Measurements from ENCODE around the gene PCP2.

The PCP2 gene

DNA sequence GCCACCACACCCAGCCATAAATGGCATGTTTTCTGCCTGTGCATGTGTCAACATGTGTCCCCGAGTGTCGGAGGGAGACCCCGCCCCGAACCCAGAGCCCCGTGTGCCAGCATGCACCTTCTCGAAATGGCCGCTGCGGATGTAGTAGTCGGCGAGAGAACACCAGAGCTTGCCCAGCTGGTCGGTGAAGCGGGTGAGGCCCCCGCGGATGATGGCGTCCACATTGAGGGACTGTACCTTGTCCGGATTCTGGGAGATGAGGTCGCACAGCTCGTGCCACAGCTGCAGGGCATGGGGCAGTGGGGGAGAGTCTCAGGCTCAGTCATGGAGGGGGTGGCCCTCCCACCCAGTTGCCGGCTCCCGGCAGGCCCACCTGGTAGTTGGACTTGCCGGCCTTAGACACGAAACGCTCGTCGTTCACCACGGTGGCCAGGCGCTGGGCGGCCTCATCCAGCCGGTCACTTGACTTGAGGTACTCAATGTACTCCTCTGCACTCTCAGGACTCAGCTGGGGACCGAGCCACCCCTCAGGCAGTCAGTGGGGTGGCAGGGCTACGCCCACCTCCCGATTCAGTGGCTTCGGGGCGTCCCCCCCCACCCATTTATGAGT, 7.7 kb downstream of the PCP2 start:
- peaks cover 29% of the 10 kb centered on the region for H3K36me3 ChIP-seq (replicated peaks)
- peaks cover 11% of the 10 kb centered on the region for H3K4me1 ChIP-seq
- no peaks in the 10 kb centered on the region for H3K27me3 ChIP-seq (ENCODE audit: low read depth)
- no peaks in the 10 kb centered on the region for H3K9me3 ChIP-seq
- no peak for DNase-seq (ENCODE audit: low spot score in 2 of 2)
- in situ Hi-C loops (cut with MboI; ENCODE audit: low sequenced_read_pairs), result no loop called here
- no peak overlapping the region for H3K4me3 ChIP-seq

DNA sequence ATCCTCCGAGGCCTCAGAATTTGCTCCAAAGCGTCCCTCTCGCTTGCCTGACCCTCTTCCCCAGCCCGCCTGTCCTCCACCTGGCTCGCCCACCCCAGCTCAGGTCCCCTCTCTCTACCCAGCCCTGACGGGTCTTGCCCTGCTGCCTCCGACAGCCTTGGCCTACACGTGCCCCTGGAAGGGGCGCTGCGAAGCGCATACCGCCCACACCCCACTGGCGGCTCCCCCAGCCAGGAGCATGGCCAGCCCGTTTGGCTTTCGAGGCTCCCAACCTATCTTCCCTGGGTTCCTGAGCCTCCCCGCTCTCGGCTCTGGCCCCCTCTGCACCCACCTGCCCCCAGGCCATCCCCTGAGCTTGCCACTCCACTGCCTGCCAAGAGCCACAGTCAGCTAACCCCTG, 8.7 kb downstream of the PCP2 start:
- H3K36me3 ChIP-seq (replicated peaks), result peaks cover 38% of the 10 kb centered on the region
- H3K27me3 ChIP-seq (ENCODE audit: low read depth), result no peaks in the 10 kb centered on the region
- no peaks in the 10 kb centered on the region for H3K9me3 ChIP-seq
- H3K4me1 ChIP-seq, result peaks cover 5% of the 10 kb centered on the region; the same call in 1 of the 2 replicates
- no peak for DNase-seq (ENCODE audit: low spot score in 2 of 2)
- in situ Hi-C loops (cut with MboI; ENCODE audit: low sequenced_read_pairs), result no loop called here
- no peak overlapping the region for H3K4me3 ChIP-seq

GRCh38 chr19:7623725-7624603, 9.6 kb downstream of the PCP2 start:
- Histone ChIP-seq H3K9me3 (no peaks in the 10 kb centered on the region), H3K4me1 (peaks cover 5% of the 10 kb centered on the region; the same call in 1 of the 2 replicates), H3K36me3 (replicated peaks) (peaks cover 43% of the 10 kb centered on the region), H3K27me3 (ENCODE audit: low read depth) (no peaks in the 10 kb centered on the region), H3K4me3 (no peak overlapping the region)
- in situ Hi-C loops (cut with MboI; ENCODE audit: low sequenced_read_pairs), result no loop called here
- DNase-seq (ENCODE audit: low spot score in 2 of 2), result no peak

DNA sequence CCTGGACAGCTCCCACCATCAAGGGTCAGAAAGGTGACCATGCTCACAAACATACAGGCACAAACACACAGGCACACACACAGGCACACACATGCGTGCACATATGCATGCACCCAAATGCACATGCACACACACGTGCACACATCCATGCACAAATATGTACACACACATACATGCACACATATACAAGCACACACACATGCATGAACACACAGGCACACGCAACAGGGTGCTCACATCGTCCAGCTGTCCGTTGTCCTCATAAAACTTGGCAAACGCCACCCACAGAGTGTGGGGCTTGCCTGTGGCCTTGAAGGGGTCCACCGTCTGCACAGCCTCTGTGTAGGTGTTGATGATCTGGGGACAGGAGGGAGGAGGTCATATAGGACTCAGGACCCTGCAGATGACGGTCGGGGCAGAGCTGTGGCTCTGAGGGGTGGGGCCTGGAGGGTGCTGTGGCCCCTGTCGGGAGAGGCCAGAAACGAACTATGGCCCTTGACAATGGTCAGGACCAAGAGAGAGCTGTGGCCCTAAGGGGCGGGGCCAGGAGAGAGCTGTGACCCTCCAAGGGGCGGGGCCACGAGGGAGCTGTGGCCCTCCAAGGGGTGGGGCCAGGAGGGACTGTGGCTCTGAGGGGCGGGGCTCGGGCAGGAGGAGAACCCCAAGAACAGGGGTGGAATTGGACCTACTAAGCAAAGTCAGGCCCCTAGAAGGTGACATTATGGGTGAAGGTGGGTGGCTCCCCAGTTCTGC, 10.4 kb downstream of the PCP2 start:
- Histone ChIP-seq H3K4me1 (0 out of 2 replicates have a peak, but pooled peaks cover under 1% of the 10 kb centered on the region), H3K4me3 (no peak overlapping the region), H3K27me3 (ENCODE audit: low read depth) (no peaks in the 10 kb centered on the region), H3K36me3 (replicated peaks) (peaks cover 47% of the 10 kb centered on the region), H3K9me3 (no peaks in the 10 kb centered on the region)
- peak in 1 of 2 experiments; percentile 42 for DNase-seq (ENCODE audit: low spot score in 2 of 2)
- in situ Hi-C loops (cut with MboI; ENCODE audit: low sequenced_read_pairs), result no loop called here

- Histone ChIP-seq H3K27me3 (ENCODE audit: low read depth) (no peaks in the 10 kb centered on the region), H3K36me3 (replicated peaks) (peaks cover 41% of the 10 kb centered on the region), H3K4me1 (no peaks in the 10 kb centered on the region), H3K9me3 (no peaks in the 10 kb centered on the region), H3K4me3 (no peak overlapping the region)
- in situ Hi-C loops (cut with MboI; ENCODE audit: low sequenced_read_pairs), result no loop called here
- no peak for DNase-seq (ENCODE audit: low spot score in 2 of 2)
Measured at GRCh38 chr19:7620442-7621412, 12.8 kb downstream of the PCP2 start.

DNA sequence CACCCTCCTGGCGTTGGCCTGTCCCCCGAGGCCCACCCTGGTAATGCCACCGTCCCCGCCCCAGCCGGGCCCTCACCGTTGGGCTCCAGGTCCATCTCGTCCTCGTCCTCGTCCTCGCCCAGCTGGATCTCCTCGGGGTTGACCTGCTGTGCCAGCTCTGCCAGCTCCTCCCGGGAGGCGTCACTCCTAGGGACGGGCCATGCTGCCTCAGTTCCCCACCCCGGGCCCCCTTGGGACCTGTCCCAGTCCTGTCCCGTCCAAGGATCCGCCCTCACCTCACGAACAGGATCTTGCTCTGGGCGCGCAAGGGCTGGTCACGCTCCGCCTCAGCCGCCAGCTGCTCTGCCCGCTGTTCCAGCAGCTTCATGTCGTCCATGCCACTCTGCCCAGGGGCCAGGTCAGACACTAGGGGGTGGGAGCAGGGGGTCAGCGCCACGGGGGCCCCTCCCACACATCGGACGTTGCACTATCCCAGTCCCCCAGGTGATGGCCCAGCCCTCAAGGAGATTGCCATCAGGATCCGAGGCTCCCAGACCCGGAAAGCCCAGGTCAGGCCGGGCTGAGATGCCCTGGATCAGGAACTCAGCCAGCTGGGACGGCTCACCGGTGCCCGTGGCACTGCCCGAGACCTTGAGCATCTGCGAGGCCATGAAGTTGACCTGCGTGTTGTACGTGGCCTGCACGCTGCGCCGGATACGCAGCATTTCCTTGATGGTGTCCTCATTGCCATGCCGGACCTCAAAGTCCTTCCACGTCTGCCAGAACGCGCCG, 13.7 kb downstream of the PCP2 start:
- H3K36me3 ChIP-seq (replicated peaks), result peaks cover 41% of the 10 kb centered on the region
- in situ Hi-C loops (cut with MboI; ENCODE audit: low sequenced_read_pairs), result no loop called here
- DNase-seq (ENCODE audit: low spot score in 2 of 2), result no peak
- H3K9me3 ChIP-seq, result no peaks in the 10 kb centered on the region
- H3K4me3 ChIP-seq, result no peak overlapping the region
- H3K4me1 ChIP-seq, result no peaks in the 10 kb centered on the region
- H3K27me3 ChIP-seq (ENCODE audit: low read depth), result no peaks in the 10 kb centered on the region

- no peak for DNase-seq (ENCODE audit: low spot score in 2 of 2)
- Histone ChIP-seq H3K4me3 (no peak overlapping the region), H3K4me1 (no peaks in the 10 kb centered on the region), H3K27me3 (ENCODE audit: low read depth) (no peaks in the 10 kb centered on the region), H3K36me3 (replicated peaks) (peaks cover 41% of the 10 kb centered on the region), H3K9me3 (no peaks in the 10 kb centered on the region)
- in situ Hi-C loops (cut with MboI; ENCODE audit: low sequenced_read_pairs), result no loop called here
Measured at GRCh38 chr19:7618771-7619510, 14.6 kb downstream of the PCP2 start.

DNA sequence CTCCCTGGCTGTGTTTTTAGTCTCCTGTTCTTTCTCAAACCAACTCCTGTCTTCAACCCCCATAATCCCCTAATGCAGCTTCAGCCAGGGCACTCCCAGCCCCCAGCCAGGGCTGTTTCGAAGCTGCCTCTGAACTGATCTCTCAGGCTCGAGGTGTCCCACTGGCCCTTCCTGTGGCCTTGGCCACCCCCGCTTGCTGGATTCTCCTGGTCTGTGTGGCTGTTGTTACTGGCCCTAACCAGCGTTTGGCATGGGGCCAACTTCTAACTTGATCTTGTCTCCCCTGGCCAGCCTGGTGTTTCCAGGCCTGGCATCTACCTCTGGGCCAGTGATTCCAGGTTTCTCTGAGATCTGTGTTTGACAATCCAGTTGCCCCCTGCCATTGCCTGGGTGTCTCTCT, 15.2 kb downstream of the PCP2 start:
- no peaks in the 10 kb centered on the region for H3K4me1 ChIP-seq
- H3K4me3 ChIP-seq, result no peak overlapping the region
- DNase-seq (ENCODE audit: low spot score in 2 of 2), result no peak
- peaks cover 41% of the 10 kb centered on the region for H3K36me3 ChIP-seq (replicated peaks)
- H3K27me3 ChIP-seq (ENCODE audit: low read depth), result no peaks in the 10 kb centered on the region
- in situ Hi-C loops (cut with MboI; ENCODE audit: low sequenced_read_pairs), result no loop called here
- no peaks in the 10 kb centered on the region for H3K9me3 ChIP-seq

DNA sequence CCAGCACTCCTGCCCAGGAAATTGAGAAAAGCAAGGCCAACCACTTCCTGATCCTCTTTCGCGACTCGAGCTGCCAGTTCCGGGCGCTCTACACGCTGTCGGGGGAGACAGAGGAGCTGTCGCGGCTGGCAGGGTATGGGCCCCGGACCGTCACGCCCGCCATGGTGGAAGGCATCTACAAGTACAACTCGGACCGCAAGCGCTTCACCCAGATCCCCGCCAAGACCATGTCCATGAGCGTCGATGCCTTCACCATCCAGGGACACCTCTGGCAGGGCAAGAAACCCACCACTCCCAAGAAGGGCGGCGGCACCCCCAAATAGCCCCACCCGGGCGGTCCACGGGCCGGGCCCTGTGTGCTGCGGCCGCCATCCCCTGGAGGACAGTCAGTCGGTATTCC, 15.8 kb downstream of the PCP2 start:
- no peak overlapping the region for H3K4me3 ChIP-seq
- no peaks in the 10 kb centered on the region for H3K4me1 ChIP-seq
- no peaks in the 10 kb centered on the region for H3K27me3 ChIP-seq (ENCODE audit: low read depth)
- H3K36me3 ChIP-seq (replicated peaks), result peaks cover 37% of the 10 kb centered on the region
- no peaks in the 10 kb centered on the region for H3K9me3 ChIP-seq
- in situ Hi-C loops (cut with MboI; ENCODE audit: low sequenced_read_pairs), result no loop called here
- DNase-seq (ENCODE audit: low spot score in 2 of 2), result no peak

DNA sequence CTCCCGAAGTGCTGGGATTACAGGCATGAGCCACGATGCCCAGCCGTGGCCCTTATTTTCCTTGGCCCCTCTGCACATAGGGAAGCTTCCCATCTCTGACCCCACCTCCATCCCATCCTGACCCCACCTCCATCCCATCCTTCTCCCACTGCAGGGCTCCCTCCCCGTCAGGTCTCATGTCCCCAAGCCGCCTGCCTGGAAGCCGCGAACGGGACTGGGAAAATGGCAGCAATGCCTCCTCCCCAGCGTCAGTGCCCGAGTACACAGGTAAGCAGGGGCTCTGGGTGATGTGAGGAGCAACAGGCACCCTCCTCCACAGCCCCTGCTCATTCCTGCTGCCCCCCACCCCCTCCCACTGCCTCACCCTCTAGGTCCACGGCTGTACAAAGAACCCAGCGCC, 16.3 kb downstream of the PCP2 start:
- Histone ChIP-seq H3K36me3 (replicated peaks) (peaks cover 31% of the 10 kb centered on the region), H3K4me3 (no peak overlapping the region), H3K4me1 (no peaks in the 10 kb centered on the region), H3K27me3 (ENCODE audit: low read depth) (no peaks in the 10 kb centered on the region), H3K9me3 (no peaks in the 10 kb centered on the region)
- in situ Hi-C loops (cut with MboI; ENCODE audit: low sequenced_read_pairs), result no loop called here
- no peak for DNase-seq (ENCODE audit: low spot score in 2 of 2)

GRCh38 chr19:7614859-7615741, 18.4 kb downstream of the PCP2 start:
- Histone ChIP-seq H3K9me3 (no peaks in the 10 kb centered on the region), H3K27me3 (ENCODE audit: low read depth) (no peaks in the 10 kb centered on the region), H3K4me1 (no peaks in the 10 kb centered on the region), H3K36me3 (replicated peaks) (peaks cover 26% of the 10 kb centered on the region), H3K4me3 (no peak overlapping the region)
- DNase-seq (ENCODE audit: low spot score in 2 of 2), result no peak
- in situ Hi-C loops (cut with MboI; ENCODE audit: low sequenced_read_pairs), result no loop called here

Measured in HAP-1 (cell line).